ENCODE data around the gene MEX3A.

DNA sequence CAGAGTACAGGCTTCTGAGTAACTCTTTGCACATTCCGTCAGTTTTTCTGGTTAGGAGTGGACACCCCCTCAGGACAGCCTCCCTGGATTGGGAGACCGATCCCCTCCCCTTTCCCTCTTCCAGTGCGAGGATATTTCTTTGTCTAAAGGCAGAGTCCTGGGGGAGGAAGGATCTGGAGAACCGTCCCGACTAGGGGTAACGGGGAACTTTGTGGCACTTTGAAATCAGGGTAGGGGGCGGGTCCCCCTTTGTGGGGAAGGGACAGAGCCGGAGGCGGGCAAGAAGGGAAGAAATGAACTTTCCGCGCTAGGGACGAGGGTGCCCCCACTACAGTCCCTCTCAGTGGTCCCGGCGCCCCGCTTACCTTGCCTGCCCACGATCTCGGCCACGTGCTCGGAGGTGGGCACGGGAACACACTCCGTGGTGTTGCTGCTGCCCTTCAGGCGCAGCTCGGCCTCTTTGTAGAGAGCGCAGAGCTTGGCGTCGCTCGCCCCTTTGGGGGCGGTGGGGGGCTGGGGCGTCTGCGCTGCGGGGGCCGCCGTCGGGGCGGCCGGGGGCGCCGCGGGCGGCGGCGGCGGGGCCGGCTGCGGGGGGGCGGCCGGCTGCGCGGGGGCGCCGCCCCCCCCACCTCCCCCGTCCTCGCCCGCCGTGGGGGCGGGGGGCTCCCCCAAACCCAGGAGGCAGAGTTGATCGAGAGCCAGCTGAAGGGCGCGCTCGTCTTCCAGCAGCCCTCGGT is 917 bp downstream of the MEX3A start:
- TF ChIP-seq, protein P1, sequence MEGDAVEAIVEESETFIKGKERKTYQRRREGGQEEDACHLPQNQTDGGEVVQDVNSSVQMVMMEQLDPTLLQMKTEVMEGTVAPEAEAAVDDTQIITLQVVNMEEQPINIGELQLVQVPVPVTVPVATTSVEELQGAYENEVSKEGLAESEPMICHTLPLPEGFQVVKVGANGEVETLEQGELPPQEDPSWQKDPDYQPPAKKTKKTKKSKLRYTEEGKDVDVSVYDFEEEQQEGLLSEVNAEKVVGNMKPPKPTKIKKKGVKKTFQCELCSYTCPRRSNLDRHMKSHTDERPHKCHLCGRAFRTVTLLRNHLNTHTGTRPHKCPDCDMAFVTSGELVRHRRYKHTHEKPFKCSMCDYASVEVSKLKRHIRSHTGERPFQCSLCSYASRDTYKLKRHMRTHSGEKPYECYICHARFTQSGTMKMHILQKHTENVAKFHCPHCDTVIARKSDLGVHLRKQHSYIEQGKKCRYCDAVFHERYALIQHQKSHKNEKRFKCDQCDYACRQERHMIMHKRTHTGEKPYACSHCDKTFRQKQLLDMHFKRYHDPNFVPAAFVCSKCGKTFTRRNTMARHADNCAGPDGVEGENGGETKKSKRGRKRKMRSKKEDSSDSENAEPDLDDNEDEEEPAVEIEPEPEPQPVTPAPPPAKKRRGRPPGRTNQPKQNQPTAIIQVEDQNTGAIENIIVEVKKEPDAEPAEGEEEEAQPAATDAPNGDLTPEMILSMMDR (optimal IDR thresholded peaks at IDR 0.05 in 1 of 3, IDR thresholded peaks at IDR 0.05 in 1 of 3, conservative IDR thresholded peaks at IDR 0.05 in 1 of 3; ENCODE audit: extremely low read depth in 1 of 3, insufficient read depth in 2 of 3, low read length in 3 of 3) = no peak
- no peak for TF ChIP-seq EZH2 (IDR thresholded peaks at IDR 0.05; ENCODE audit: low read length)

Data from keratinocyte (primary cell).